DND-41 (cell line): ENCODE measurements around the gene DMAP1.

Experiments used
- ATAC-seq: fragments of 200-7000 bp; cut with Tn5 transposase; 3 replicates; pipeline ENCODE4 v1.9.1; 2021; ENCODE audit warnings: low read depth; ENCODE audit not compliant: insufficient read depth
- DNase-seq: peaks from one replicate; pipeline ENCODE4 v3.0.0-alpha.2; 2020
- H2AFZ ChIP-seq: 2 replicates; pipeline ENCODE4 v1.6.0; 2012; ENCODE audit warnings: low read depth, low read length
- H3K27ac ChIP-seq: 2 replicates; pipeline ENCODE4 v1.5.1; 2012; ENCODE audit warnings: low read length, inconsistent platforms
- H3K27me3 ChIP-seq: fragments of 200-600 bp; sonication (generic); 2 replicates; pipeline ENCODE4 v1.6.0; 2012; ENCODE audit warnings: low read length, mild to moderate bottlenecking, inconsistent platforms; ENCODE audit not compliant: insufficient read depth, poor library complexity
- H3K36me3 ChIP-seq: 2 replicates; pipeline ENCODE4 v1.5.1; 2012; ENCODE audit warnings: low read length, inconsistent platforms; ENCODE audit not compliant: insufficient read depth
- H3K4me1 ChIP-seq: 2 replicates; pipeline ENCODE4 v1.5.1; 2012; ENCODE audit warnings: mild to moderate bottlenecking, low read length; ENCODE audit not compliant: insufficient read depth
- H3K4me2 ChIP-seq: 2 replicates; pipeline ENCODE4 v1.6.0; 2012; ENCODE audit warnings: mild to moderate bottlenecking, moderate library complexity, low read length, inconsistent platforms; ENCODE audit not compliant: insufficient read depth
- H3K4me3 ChIP-seq, 2 experiments: fragments of 200-600 bp in 1 of 2; shearing (Covaris generic) in 1 of 2; 2 replicates each; pipeline ENCODE4 v1.5.1; 2012 to 2016; ENCODE audit warnings: inconsistent platforms in 2 of 2, low read length in 2 of 2, mild to moderate bottlenecking in 2 of 2, low read depth in 1 of 2, moderate library complexity in 1 of 2
- H3K79me2 ChIP-seq: 2 replicates; pipeline ENCODE4 v1.6.0; 2012; ENCODE audit warnings: low read length, inconsistent platforms; ENCODE audit not compliant: insufficient read depth
- H3K9ac ChIP-seq: 2 replicates; pipeline ENCODE4 v1.6.0; 2012; ENCODE audit warnings: low read depth, mild to moderate bottlenecking, inconsistent platforms, low read length, moderate library complexity
- H3K9me3 ChIP-seq: 2 replicates; pipeline ENCODE4 v1.5.1; 2012; ENCODE audit warnings: low read length, moderate library complexity, mild to moderate bottlenecking, inconsistent platforms; ENCODE audit not compliant: insufficient read depth, severe bottlenecking
- H4K20me1 ChIP-seq: 2 replicates; pipeline ENCODE4 v1.6.0; 2012; ENCODE audit warnings: low read length; ENCODE audit not compliant: insufficient read depth
- CTCF ChIP-seq: IDR thresholded peaks from 2 replicates; pipeline ENCODE4 v1.5.1; 2012; ENCODE audit warnings: borderline replicate concordance, low read length, moderate library complexity, mild to moderate bottlenecking; ENCODE audit not compliant: poor library complexity, severe bottlenecking; ENCODE audit errors: extremely low read depth
- EZH2 ChIP-seq: IDR thresholded peaks from 3 replicates; pipeline ENCODE4 v1.6.1; 2012; ENCODE audit warnings: borderline replicate concordance, low read depth, mild to moderate bottlenecking, moderate library complexity, low read length, inconsistent platforms; ENCODE audit not compliant: severe bottlenecking

The DMAP1 gene

GRCh38 chr1:44236490-44237272, 23.4 kb downstream of the DMAP1 start:
- H3K79me2 ChIP-seq = no peaks in the 10 kb centered on the region
- DNase-seq (no peak), ATAC-seq (no peak)
- no peaks in the 10 kb centered on the region for H3K9me3 ChIP-seq
- no peak overlapping the region for H3K27ac ChIP-seq
- 0 out of 2 replicates have a peak, but pooled peaks cover 3% of the 10 kb centered on the region for H4K20me1 ChIP-seq
- peaks cover 20% of the 10 kb centered on the region for H3K36me3 ChIP-seq
- no peak for TF ChIP-seq CTCF
- TF ChIP-seq EZH2 = no peak
- no peaks in the 10 kb centered on the region for H3K4me1 ChIP-seq
- H3K4me3 ChIP-seq = no peak overlapping the region
- H2AFZ ChIP-seq = no peak overlapping the region
- H3K9ac ChIP-seq = no peak overlapping the region
- H3K27me3 ChIP-seq = no peaks in the 10 kb centered on the region
- no peak overlapping the region for H3K4me2 ChIP-seq

GRCh38 chr1:44237721-44238457, 24.6 kb downstream of the DMAP1 start:
- Histone ChIP-seq H3K9me3 (no peaks in the 10 kb centered on the region), H4K20me1 (peaks cover 3% of the 10 kb centered on the region; the same call in 1 of the 2 replicates), H3K27me3 (no peaks in the 10 kb centered on the region), H3K4me2 (no peak overlapping the region), H3K27ac (no peak overlapping the region), H3K9ac (no peak overlapping the region), H3K79me2 (no peaks in the 10 kb centered on the region), H3K4me1 (no peaks in the 10 kb centered on the region), H3K4me3 (no peak overlapping the region), H2AFZ (no peak overlapping the region), H3K36me3 (peaks cover 23% of the 10 kb centered on the region)
- TF ChIP-seq EZH2 (no peak), CTCF (no peak)
- ATAC-seq (no peak), DNase-seq (no peak)

GRCh38 chr1:44238660-44239059, 25.4 kb downstream of the DMAP1 start:
- no peak for TF ChIP-seq CTCF
- TF ChIP-seq EZH2 = no peak
- Histone ChIP-seq H2AFZ (no peak overlapping the region), H3K27me3 (no peaks in the 10 kb centered on the region), H3K79me2 (no peaks in the 10 kb centered on the region), H3K27ac (no peak overlapping the region), H3K4me3 (no peak overlapping the region), H3K9me3 (no peaks in the 10 kb centered on the region), H3K4me2 (no peak overlapping the region), H3K36me3 (peaks cover 27% of the 10 kb centered on the region), H3K9ac (no peak overlapping the region), H4K20me1 (peaks cover 6% of the 10 kb centered on the region; the same call in 1 of the 2 replicates), H3K4me1 (no peaks in the 10 kb centered on the region)
- DNase-seq (no peak), ATAC-seq (no peak)
